ENCODE measurements around the gene CDKN1A.

CDKN1A gene

GRCh38 chr6:36700831-36701230 is 22.3 kb downstream of the CDKN1A start:
- no peak overlapping the region for H3K27ac ChIP-seq (ENCODE audit: low read depth, low read length, poor library complexity, severe bottlenecking)
- no peaks in the 10 kb centered on the region for H3K79me2 ChIP-seq (ENCODE audit: insufficient read depth, low read length)
- H3K9ac ChIP-seq (ENCODE audit: low read length): no peak overlapping the region
- TF ChIP-seq CTCF (IDR thresholded peaks at IDR 0.05; ENCODE audit: low read length): no peak
- TF ChIP-seq EZH2 (IDR thresholded peaks at IDR 0.05; ENCODE audit: borderline replicate concordance, low read length): no peak
- no peaks in the 10 kb centered on the region for H3K9me2 ChIP-seq (ENCODE audit: low read depth, low read length)
- H3K36me3 ChIP-seq (ENCODE audit: insufficient read depth, low read length): no peaks in the 10 kb centered on the region; the same call in 1 of the 2 replicates
- H3K4me2 ChIP-seq (ENCODE audit: low read length): no peak overlapping the region
- 0 out of 2 replicates have a peak, but pooled peaks cover 6% of the 10 kb centered on the region for H3K9me3 ChIP-seq (ENCODE audit: low read length)
- H3K27me3 ChIP-seq (ENCODE audit: insufficient read depth, low read length): peaks cover 7% of the 10 kb centered on the region; the same call in 1 of the 2 replicates
- H2AFZ ChIP-seq (ENCODE audit: low read length): no peak overlapping the region
- no peaks in the 10 kb centered on the region for H3F3A ChIP-seq (ENCODE audit: insufficient read depth, low read length)
- H4K20me1 ChIP-seq (ENCODE audit: insufficient read depth, low read length): no peaks in the 10 kb centered on the region
- H3K4me1 ChIP-seq (ENCODE audit: insufficient read depth, low read length, severe bottlenecking): no peaks in the 10 kb centered on the region
- no peak overlapping the region for H3K4me3 ChIP-seq (ENCODE audit: low read depth, low read length, poor library complexity, severe bottlenecking)

GRCh38 chr6:36701401-36701991 is 23.0 kb downstream of the CDKN1A start:
- Histone ChIP-seq H2AFZ (ENCODE audit: low read length) (no peak overlapping the region), H3K27me3 (ENCODE audit: insufficient read depth, low read length) (peaks cover 7% of the 10 kb centered on the region; the same call in 1 of the 2 replicates), H3F3A (ENCODE audit: insufficient read depth, low read length) (no peaks in the 10 kb centered on the region), H3K9me2 (ENCODE audit: low read depth, low read length) (no peaks in the 10 kb centered on the region), H3K9me3 (ENCODE audit: low read length) (0 out of 2 replicates have a peak, but pooled peaks cover 6% of the 10 kb centered on the region), H3K4me3 (ENCODE audit: low read depth, low read length, poor library complexity, severe bottlenecking) (no peak overlapping the region), H3K27ac (ENCODE audit: low read depth, low read length, poor library complexity, severe bottlenecking) (no peak overlapping the region), H3K9ac (ENCODE audit: low read length) (no peak overlapping the region), H3K4me1 (ENCODE audit: insufficient read depth, low read length, severe bottlenecking) (no peaks in the 10 kb centered on the region), H4K20me1 (ENCODE audit: insufficient read depth, low read length) (no peaks in the 10 kb centered on the region), H3K36me3 (ENCODE audit: insufficient read depth, low read length) (no peaks in the 10 kb centered on the region; the same call in 1 of the 2 replicates), H3K4me2 (ENCODE audit: low read length) (no peak overlapping the region), H3K79me2 (ENCODE audit: insufficient read depth, low read length) (no peaks in the 10 kb centered on the region)
- TF ChIP-seq EZH2 (IDR thresholded peaks at IDR 0.05; ENCODE audit: borderline replicate concordance, low read length): no peak
- TF ChIP-seq CTCF (IDR thresholded peaks at IDR 0.05; ENCODE audit: low read length): peak; percentile 76

GRCh38 chr6:36702656-36703055 is 24.1 kb downstream of the CDKN1A start:
- no peaks in the 10 kb centered on the region for H3K9me3 ChIP-seq (ENCODE audit: low read length)
- no peaks in the 10 kb centered on the region; the same call in 1 of the 2 replicates for H3K36me3 ChIP-seq (ENCODE audit: insufficient read depth, low read length)
- H3K4me2 ChIP-seq (ENCODE audit: low read length): no peak overlapping the region
- no peaks in the 10 kb centered on the region for H3F3A ChIP-seq (ENCODE audit: insufficient read depth, low read length)
- H3K9ac ChIP-seq (ENCODE audit: low read length): no peak overlapping the region
- no peaks in the 10 kb centered on the region for H3K9me2 ChIP-seq (ENCODE audit: low read depth, low read length)
- H3K27ac ChIP-seq (ENCODE audit: low read depth, low read length, poor library complexity, severe bottlenecking): no peak overlapping the region
- no peak overlapping the region for H3K4me3 ChIP-seq (ENCODE audit: low read depth, low read length, poor library complexity, severe bottlenecking)
- H2AFZ ChIP-seq (ENCODE audit: low read length): no peak overlapping the region
- H3K27me3 ChIP-seq (ENCODE audit: insufficient read depth, low read length): peaks cover under 1% of the 10 kb centered on the region; the same call in 1 of the 2 replicates
- no peaks in the 10 kb centered on the region for H4K20me1 ChIP-seq (ENCODE audit: insufficient read depth, low read length)
- no peaks in the 10 kb centered on the region for H3K79me2 ChIP-seq (ENCODE audit: insufficient read depth, low read length)
- no peaks in the 10 kb centered on the region for H3K4me1 ChIP-seq (ENCODE audit: insufficient read depth, low read length, severe bottlenecking)
- TF ChIP-seq CTCF (IDR thresholded peaks at IDR 0.05; ENCODE audit: low read length) (no peak), EZH2 (IDR thresholded peaks at IDR 0.05; ENCODE audit: borderline replicate concordance, low read length) (no peak)
